Neuronal stem cell (in vitro differentiated cells): ENCODE data around the gene KANK3.
A peak's percentile ranks its signal among the peaks of the same experiment; 100 is the strongest.
"Not testable (repeated sequence)": the region's sequence is repeated elsewhere in the genome, so short reads cannot be mapped to it uniquely, and the experiment has no call there.

ENCODE experiments used
- DNase-seq: peaks from one replicate; pipeline ENCODE4 v3.0.0-alpha.2; 2013; ENCODE audit warnings: low spot score
- H2AFZ ChIP-seq: one replicate; pipeline ENCODE4 v1.6.1; 2013; ENCODE audit warnings: mild to moderate bottlenecking, low read length, inconsistent platforms
- H2AK5ac ChIP-seq: 2 replicates; pipeline ENCODE4 v1.6.1; 2013; ENCODE audit warnings: low read depth, mild to moderate bottlenecking, inconsistent platforms, low read length, moderate library complexity, mixed read lengths
- H2BK120ac ChIP-seq: 2 replicates; pipeline ENCODE4 v1.6.1; 2013; ENCODE audit warnings: low read depth, mild to moderate bottlenecking, inconsistent platforms, low read length, moderate library complexity, mixed read lengths
- H2BK12ac ChIP-seq: one replicate; pipeline ENCODE4 v1.6.1; 2013; ENCODE audit warnings: low read length, inconsistent platforms
- H2BK15ac ChIP-seq: 2 replicates; pipeline ENCODE4 v1.6.1; 2013; ENCODE audit warnings: mild to moderate bottlenecking, low read length, inconsistent platforms, mixed read lengths
- H2BK5ac ChIP-seq: one replicate; pipeline ENCODE4 v1.6.1; 2013; ENCODE audit warnings: inconsistent platforms, mild to moderate bottlenecking, low read length, moderate library complexity
- H3K14ac ChIP-seq: one replicate; pipeline ENCODE4 v1.6.1; 2013; ENCODE audit warnings: low read length, inconsistent platforms
- H3K18ac ChIP-seq: 2 replicates; pipeline ENCODE4 v1.6.1; 2013; ENCODE audit warnings: low read length, inconsistent platforms
- H3K23ac ChIP-seq: 2 replicates; pipeline ENCODE4 v1.6.1; 2013; ENCODE audit warnings: low read depth, mild to moderate bottlenecking, mixed read lengths, low read length, inconsistent platforms; ENCODE audit not compliant: poor library complexity
- H3K27ac ChIP-seq: replicated peaks from 3 replicates; pipeline ENCODE4 v1.5.1; 2013; ENCODE audit warnings: low read length, inconsistent platforms
- H3K27me3 ChIP-seq, 3 experiments: 2 replicates each; pipeline ENCODE4 v1.6.1; 2013; ENCODE audit warnings: low read length in 3 of 3, mild to moderate bottlenecking in 2 of 3, inconsistent platforms in 1 of 3, low read depth in 1 of 3, mixed read lengths in 1 of 3, moderate library complexity in 1 of 3; ENCODE audit not compliant: control insufficient read depth in 3 of 3, insufficient read depth in 3 of 3
- H3K36me3 ChIP-seq, 2 donors: replicated peaks in 1 of 2; 2 replicates each; pipeline ENCODE4 v1.6.1; 2013; ENCODE audit warnings: low read length in 2 of 2; ENCODE audit not compliant: control insufficient read depth in 2 of 2, insufficient read depth in 2 of 2
- H3K4ac ChIP-seq: 2 replicates; pipeline ENCODE4 v1.6.1; 2013; ENCODE audit warnings: inconsistent platforms, mild to moderate bottlenecking, low read length, moderate library complexity
- H3K4me1 ChIP-seq, 2 donors: 1 replicate in 1 of 2; 2 replicates in 1 of 2; pipeline ENCODE4 v1.6.1; 2013; ENCODE audit warnings: low read length in 2 of 2, low read depth in 1 of 2; ENCODE audit not compliant: control insufficient read depth in 2 of 2, insufficient read depth in 1 of 2
- H3K4me2 ChIP-seq: one replicate; pipeline ENCODE4 v1.6.1; 2013; ENCODE audit warnings: mild to moderate bottlenecking, low read length, inconsistent platforms; ENCODE audit not compliant: insufficient read depth, poor library complexity, severe bottlenecking
- H3K4me3 ChIP-seq, 2 donors: 2 replicates each; pipeline ENCODE4 v1.5.1; 2013; ENCODE audit warnings: low read length in 2 of 2, mild to moderate bottlenecking in 2 of 2, inconsistent platforms in 1 of 2, moderate library complexity in 1 of 2
- H3K79me1 ChIP-seq: one replicate; pipeline ENCODE4 v1.6.1; 2013; ENCODE audit warnings: low read depth, mild to moderate bottlenecking, inconsistent platforms, low read length, moderate library complexity
- H3K9ac ChIP-seq: one replicate; pipeline ENCODE4 v1.6.1; 2013; ENCODE audit warnings: mild to moderate bottlenecking, low read depth, low read length, inconsistent platforms; ENCODE audit not compliant: poor library complexity
- H3K9me3 ChIP-seq, 2 donors: replicated peaks in 1 of 2; 2 replicates each; pipeline versions ENCODE3 to v1.6.1; 2013; ENCODE audit warnings: low read length in 2 of 2, mild to moderate bottlenecking in 2 of 2, inconsistent platforms in 1 of 2, low read depth in 1 of 2, mixed read lengths in 1 of 2, moderate library complexity in 1 of 2; ENCODE audit not compliant: control insufficient read depth in 2 of 2, insufficient read depth in 1 of 2
- H4K8ac ChIP-seq: one replicate; pipeline ENCODE4 v1.6.1; 2013; ENCODE audit warnings: low read depth, mild to moderate bottlenecking, inconsistent platforms, low read length, moderate library complexity
- H4K91ac ChIP-seq: one replicate; pipeline ENCODE4 v1.6.1; 2013; ENCODE audit warnings: low read length, low read depth, mild to moderate bottlenecking, inconsistent platforms; ENCODE audit not compliant: poor library complexity
- WGBS, 2 donors: extraction: QIAGEN DNeasy Blood & Tissue Kit; methylation state at CpG; one replicate each; pipeline ENCODE4 v1.1.7; 2013; ENCODE audit warnings: missing lambda C conversion rate in 2 of 2, mixed read lengths in 1 of 2; ENCODE audit not compliant: insufficient read length in 2 of 2, insufficient replicate concordance in 1 of 2; ENCODE audit errors: extremely low coverage in 2 of 2; 5-methylcytosine and 5-hydroxymethylcytosine counted together

The KANK3 gene

GRCh38 chr19:8314981-8315640 lies 28.0 kb downstream of the KANK3 start:
- not testable (repeated sequence) for H2BK120ac ChIP-seq, H2BK12ac ChIP-seq, H3K27me3 ChIP-seq, H2BK5ac ChIP-seq, H3K79me1 ChIP-seq, H3K14ac ChIP-seq, H2AK5ac ChIP-seq, H4K8ac ChIP-seq, H3K4me3 ChIP-seq, H4K91ac ChIP-seq, H3K23ac ChIP-seq, H3K4me1 ChIP-seq, H2BK15ac ChIP-seq, H3K4me2 ChIP-seq, H3K27ac ChIP-seq, H3K9me3 ChIP-seq, H3K9ac ChIP-seq, H2AFZ ChIP-seq, H3K18ac ChIP-seq, DNase-seq, H3K4ac ChIP-seq
- WGBS, 2 donors, result no CpG with 5 or more reads among the region's 11 CpGs
- peaks cover 31 to 67% of the 10 kb centered on the region in 2 donors for H3K36me3 ChIP-seq

DNA sequence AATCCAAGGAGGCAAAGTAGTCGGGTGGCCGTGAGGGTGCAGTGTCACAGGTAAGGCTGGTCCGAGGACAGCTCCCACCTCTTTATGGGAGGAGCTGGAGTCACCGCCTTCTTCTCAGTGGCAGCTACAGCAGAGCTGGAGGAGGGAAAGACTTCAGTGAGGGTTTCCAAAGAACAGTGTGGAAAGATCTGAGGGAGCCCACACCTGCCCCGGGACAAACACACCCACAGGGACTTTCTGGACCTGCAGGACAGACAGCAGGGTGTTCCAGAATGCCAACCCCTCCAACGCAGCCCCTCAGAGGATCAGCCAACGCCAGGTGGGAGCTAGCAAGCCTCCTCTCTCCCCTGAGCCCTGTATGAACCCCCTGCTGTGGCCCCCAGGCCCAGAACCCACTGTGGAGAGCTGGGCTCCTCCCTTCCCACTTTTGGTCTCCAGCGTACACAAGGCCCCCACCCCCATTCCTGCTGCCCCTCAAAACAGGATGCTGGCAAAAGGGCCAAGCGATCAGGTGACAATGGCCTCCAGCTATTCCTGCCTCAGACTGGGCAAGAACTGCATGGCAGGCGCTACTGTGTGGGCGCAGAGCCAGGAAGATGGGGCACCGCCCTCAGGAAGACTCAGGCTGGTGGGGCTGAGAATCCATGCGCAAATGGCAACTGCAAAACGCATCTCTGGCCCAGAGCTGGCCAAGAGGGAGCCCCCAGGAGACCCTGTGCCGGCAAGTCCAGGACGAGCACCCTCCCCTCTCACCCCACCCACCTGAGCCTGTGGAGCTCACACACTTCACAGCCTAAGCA lies 31.4 kb downstream of the KANK3 start:
- no peak overlapping the region for H2BK5ac ChIP-seq
- no peak for DNase-seq
- no peak overlapping the region for H3K4ac ChIP-seq
- H4K8ac ChIP-seq, result no peak overlapping the region
- no peak overlapping the region for H3K9ac ChIP-seq
- peaks cover 9 to 10% of the 10 kb centered on the region in 2 donors for H3K4me1 ChIP-seq
- no peak overlapping the region for H3K27ac ChIP-seq
- no peak overlapping the region for H2BK15ac ChIP-seq
- no peak overlapping the region for H3K14ac ChIP-seq
- no peak overlapping the region for H2AK5ac ChIP-seq
- H3K9me3 ChIP-seq, result no peaks in the 10 kb centered on the region
- no peak overlapping the region for H2BK120ac ChIP-seq
- H3K36me3 ChIP-seq, result peaks cover 37 to 68% of the 10 kb centered on the region in 2 donors
- H2AFZ ChIP-seq, result no peak overlapping the region
- H3K79me1 ChIP-seq, result peaks cover 9% of the 10 kb centered on the region
- H3K27me3 ChIP-seq, result no peaks in the 10 kb centered on the region
- WGBS, 2 donors, result no CpG with 5 or more reads among the region's 16 CpGs
- H3K4me3 ChIP-seq, result no peak overlapping the region
- no peak overlapping the region for H3K4me2 ChIP-seq
- H3K23ac ChIP-seq, result no peak overlapping the region
- no peak overlapping the region for H2BK12ac ChIP-seq
- H4K91ac ChIP-seq, result no peak overlapping the region
- H3K18ac ChIP-seq, result no peak overlapping the region

- H2BK5ac ChIP-seq, result peak overlapping the region; percentile 27
- H3K9me3 ChIP-seq, result no peaks in the 10 kb centered on the region
- no peak overlapping the region for H3K4me2 ChIP-seq
- no peak overlapping the region for H3K23ac ChIP-seq
- no peak overlapping the region for H2BK120ac ChIP-seq
- peaks cover 31 to 56% of the 10 kb centered on the region in 2 donors for H3K36me3 ChIP-seq
- H3K18ac ChIP-seq, result no peak overlapping the region
- no CpG with 5 or more reads among the region's 17 CpGs for WGBS, 2 donors
- H3K27ac ChIP-seq, result no peak overlapping the region
- H4K91ac ChIP-seq, result no peak overlapping the region
- no peak overlapping the region for H3K4me3 ChIP-seq
- H3K9ac ChIP-seq, result no peak overlapping the region
- no peak overlapping the region for H4K8ac ChIP-seq
- H2BK12ac ChIP-seq, result no peak overlapping the region
- peaks cover 8% of the 10 kb centered on the region for H3K79me1 ChIP-seq
- no peak overlapping the region for H3K14ac ChIP-seq
- H2AK5ac ChIP-seq, result no peak overlapping the region
- no peaks in the 10 kb centered on the region for H3K27me3 ChIP-seq
- no peak overlapping the region for H3K4ac ChIP-seq
- H2AFZ ChIP-seq, result no peak overlapping the region
- H2BK15ac ChIP-seq, result no peak overlapping the region
- no peak for DNase-seq
- H3K4me1 ChIP-seq, result peaks cover 11 to 12% of the 10 kb centered on the region in 2 donors
Measured at GRCh38 chr19:8310342-8311055, 32.6 kb downstream of the KANK3 start.

DNA sequence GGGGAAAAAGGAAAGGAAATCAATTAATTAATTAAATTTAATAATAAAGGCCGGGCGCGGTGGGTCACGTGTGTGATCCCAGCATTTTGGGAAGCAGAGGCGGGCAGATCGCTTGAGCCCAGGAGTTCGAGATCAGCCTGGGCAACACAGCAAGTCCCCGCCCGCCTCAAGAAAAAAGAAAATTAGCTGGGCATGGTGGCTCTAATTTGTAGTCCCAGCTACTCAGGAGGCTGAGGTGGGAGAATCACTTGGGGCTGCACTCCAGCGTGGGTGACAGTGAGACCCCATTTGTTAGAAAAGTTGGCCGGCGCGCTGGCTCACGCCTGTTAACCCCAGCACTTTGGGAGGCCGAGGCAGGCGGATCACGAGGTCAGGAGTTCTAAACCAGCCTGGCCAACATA lies 34.2 kb downstream of the KANK3 start:
- Histone ChIP-seq H4K91ac (no peak overlapping the region), H3K4me3 (no peak overlapping the region), H3K4me1 (peaks cover 11 to 12% of the 10 kb centered on the region in 2 donors), H3K27me3 (no peaks in the 10 kb centered on the region), H2BK12ac (no peak overlapping the region), H4K8ac (no peak overlapping the region), H3K9ac (no peak overlapping the region), H2BK15ac (no peak overlapping the region), H3K79me1 (peaks cover 8% of the 10 kb centered on the region), H2BK120ac (no peak overlapping the region), H2AK5ac (no peak overlapping the region), H3K4ac (no peak overlapping the region), H3K14ac (no peak overlapping the region), H3K9me3 (no peaks in the 10 kb centered on the region), H3K36me3 (peaks cover 22 to 43% of the 10 kb centered on the region in 2 donors), H3K27ac (no peak overlapping the region), H2AFZ (no peak overlapping the region), H3K18ac (no peak overlapping the region), H3K4me2 (peak overlapping the region; percentile 3), H2BK5ac (no peak overlapping the region), H3K23ac (no peak overlapping the region)
- no CpG with 5 or more reads among the region's 17 CpGs for WGBS, 2 donors
- DNase-seq, result no peak
